Activated CD8-positive, alpha-beta memory T cell treated with anti-CD3 and anti-CD28 coated beads, Interleukin-2, amount 50 U/mL, for 48 hours (primary cell): ENCODE measurements around the gene SPG7.
A peak's percentile ranks its signal among the peaks of the same experiment; 100 is the strongest.

ENCODE experiments used
- DNase-seq: peaks from one replicate; pipeline ENCODE4 v3.0.0-alpha.2; 2020

The SPG7 gene

GRCh38 chr16:89548344-89549006 is 40.3 kb downstream of the SPG7 start:
- no peak for DNase-seq

GRCh38 chr16:89549007-89549700 is 41.0 kb downstream of the SPG7 start:
- DNase-seq: no peak

GRCh38 chr16:89550421-89551007 is 42.3 kb downstream of the SPG7 start:
- no peak for DNase-seq

- no peak for DNase-seq
Observed at GRCh38 chr16:89552329-89552728, 44.1 kb downstream of the SPG7 start.

GRCh38 chr16:89552913-89553312 is 44.7 kb downstream of the SPG7 start:
- DNase-seq: no peak

GRCh38 chr16:89553733-89554132 is 45.5 kb downstream of the SPG7 start:
- DNase-seq: no peak

GRCh38 chr16:89554343-89554742 is 46.1 kb downstream of the SPG7 start:
- DNase-seq: no peak

- DNase-seq: no peak
Observed at GRCh38 chr16:89555265-89555664, 47.1 kb downstream of the SPG7 start.

GRCh38 chr16:89555780-89556179 is 47.6 kb downstream of the SPG7 start:
- no peak for DNase-seq

- DNase-seq: peak; percentile 91
Observed at GRCh38 chr16:89556750-89557689, 48.8 kb downstream of the SPG7 start.

- no peak for DNase-seq
Observed at GRCh38 chr16:89557690-89558490, 49.7 kb downstream of the SPG7 start.

- DNase-seq: peak; percentile 96
Observed at GRCh38 chr16:89560378-89561141, 52.4 kb downstream of the SPG7 start, which contains the start of gene RPL13. Gene RPL13, plus strand, starts transcription at chr16:89560682. Its CDS starts 278 bp downstream, at chr16:89560960.

GRCh38 chr16:89561142-89561883 is 53.1 kb downstream of the SPG7 start:
- no peak for DNase-seq

GRCh38 chr16:89561884-89562599 is 53.8 kb downstream of the SPG7 start:
- DNase-seq: no peak

- DNase-seq: no peak
Observed at GRCh38 chr16:89562939-89563338, 54.7 kb downstream of the SPG7 start.

GRCh38 chr16:89563639-89564392 is 55.6 kb downstream of the SPG7 start:
- DNase-seq: peak; percentile 74

GRCh38 chr16:89564476-89565255 is 56.5 kb downstream of the SPG7 start:
- peak; percentile 83 for DNase-seq

GRCh38 chr16:89565256-89565505 is 57.0 kb downstream of the SPG7 start:
- no peak for DNase-seq
